ENCODE results near the gene TESPA1. TPM values are rescaled to one million over a fixed set of nuclear protein-coding genes. Genes with fewer than 3 reads are reported as not detected.

TESPA1 gene
- total and polyA plus RNA-seq, 2 of the 8 experiments (the other 6 are each of a cell fraction or from before 2014, with no cell fraction given): not detected

GRCh38 chr12:54980341-54980740, 4.2 kb downstream of the TESPA1 start (continued):
- no peak for TF ChIP-seq RNF2 (IDR thresholded peaks at IDR 0.05; ENCODE audit: borderline replicate concordance, low read depth, low read length, missing control alignments, poor library complexity, severe bottlenecking)
- TF ChIP-seq RBBP5 (IDR thresholded peaks at IDR 0.05; ENCODE audit: borderline replicate concordance, low read depth, low read length): no peak
